ENCODE measurements around the gene SOAT1.

SOAT1 gene

DNA sequence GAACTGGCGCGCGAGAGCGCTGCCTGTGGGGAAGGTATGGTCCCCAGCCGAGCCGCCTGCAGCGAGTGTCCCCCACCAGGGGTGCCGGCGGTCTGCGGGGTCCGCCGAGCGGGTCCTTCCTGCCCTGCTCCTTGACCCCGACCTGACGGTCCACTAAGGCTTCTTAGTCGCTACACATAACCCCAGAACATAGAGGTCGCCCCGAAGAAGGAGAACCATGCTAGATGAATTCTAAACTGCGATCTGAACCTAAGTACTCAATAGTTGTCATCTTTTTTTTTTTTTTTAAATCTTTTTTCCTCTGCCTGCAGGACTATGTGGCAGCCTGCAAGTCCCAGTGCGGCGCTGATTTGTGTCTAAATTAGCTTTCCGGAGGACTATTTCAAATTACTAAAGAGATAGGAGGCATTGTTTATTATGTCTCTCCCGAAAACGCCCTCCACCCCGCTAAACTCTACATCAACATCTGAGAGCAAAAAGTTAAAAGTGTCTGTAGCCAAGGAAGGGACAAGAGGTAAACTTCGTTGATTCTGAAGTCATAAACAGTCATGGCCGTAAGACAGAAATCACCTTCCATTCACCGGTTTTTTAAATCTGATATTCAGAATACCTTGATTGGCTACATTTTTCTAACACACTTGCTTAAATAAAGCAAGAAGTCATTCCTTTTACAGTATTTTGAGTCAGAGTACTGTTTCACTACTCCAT is 72.7 kb downstream of the SOAT1 start (continued):
- TF ChIP-seq ZBTB20 (tag by site-specific recombination; IDR thresholded peaks at IDR 0.05), result peak; percentile 46; the same call in 1 of the 2 replicates
- TF ChIP-seq ZBTB48 (tag by site-specific recombination; IDR thresholded peaks at IDR 0.05), result no peak
- TF ChIP-seq CTCF (tag by site-specific recombination; IDR thresholded peaks at IDR 0.05), result peak; percentile 6; the same call in 1 of the 2 replicates
- TF ChIP-seq ZNF266 (tag by site-specific recombination; IDR thresholded peaks at IDR 0.05; ENCODE audit: low read depth), result no peak
- 0 out of 2 replicates have a peak, but pooled peaks have one; percentile 11 for TF ChIP-seq ZNF561 (tag by site-specific recombination; IDR thresholded peaks at IDR 0.05; ENCODE audit: borderline replicate concordance)
- TF ChIP-seq GLIS1 (tag by site-specific recombination; IDR thresholded peaks at IDR 0.05), result peak; percentile 41

GRCh38 chr1:179369751-179370341 is 76.2 kb downstream of the SOAT1 start:
- H3K27ac ChIP-seq (ENCODE audit: extremely low read depth, low read depth, low read length), result no peak overlapping the region
- no peaks in the 10 kb centered on the region for H3K9me3 ChIP-seq (ENCODE audit: control insufficient read depth, insufficient read depth, low read depth, low read length)
- CTCF ChIA-PET, result interaction anchor here (0.6 to 5.9 kb wide), 42 partner anchors 10 to 1711 kb away, joined by 3 to 37 read pairs (median 3); partner anchors contain the start of gene TOR3A
- H3K36me3 ChIP-seq (ENCODE audit: control insufficient read depth in 2 of 2, insufficient read depth in 1 of 2, low read length in 2 of 2), result no peaks in the 10 kb centered on the region
- POLR2A ChIA-PET, result no interaction called here
- H3K4me3 ChIP-seq (ENCODE audit: low read depth, low read length), result no peak overlapping the region
- TF ChIP-seq ZNF324 (tag by site-specific recombination; IDR thresholded peaks at IDR 0.05), result no peak
- 0 out of 2 replicates have a peak, but pooled peaks have one; percentile 40 for TF ChIP-seq ZNF660 (tag by site-specific recombination; IDR thresholded peaks at IDR 0.05)
- no peak for TF ChIP-seq ZNF549 (tag by site-specific recombination; IDR thresholded peaks at IDR 0.05)
- peak; percentile 91 for TF ChIP-seq ZNF654 (tag by site-specific recombination; IDR thresholded peaks at IDR 0.05; ENCODE audit: low read depth)
- 0 out of 2 replicates have a peak, but pooled peaks have one; percentile 37 for TF ChIP-seq ZNF558 (tag by site-specific recombination; IDR thresholded peaks at IDR 0.05)
- TF ChIP-seq ZNF623 (tag by site-specific recombination; IDR thresholded peaks at IDR 0.05), result 0 out of 2 replicates have a peak, but pooled peaks have one; percentile 5
- no peak for TF ChIP-seq ZNF148 (tag by site-specific recombination; IDR thresholded peaks at IDR 0.05; ENCODE audit: borderline replicate concordance)
- no peaks in the 10 kb centered on the region for H3K4me1 ChIP-seq (ENCODE audit: control insufficient read depth, insufficient read depth, low read length)

- ChIA-PET POLR2A (no interaction called here), CTCF (interaction anchor here (0.8 to 5.9 kb wide), 3 partner anchors 120 to 369 kb away, joined by 3 to 34 read pairs (median 6); no protein-coding TSS in a partner anchor)
- H3K27ac ChIP-seq (ENCODE audit: extremely low read depth, low read depth, low read length), result no peak overlapping the region
- no peak overlapping the region for H3K4me3 ChIP-seq (ENCODE audit: low read depth, low read length)
- H3K9me3 ChIP-seq (ENCODE audit: control insufficient read depth, insufficient read depth, low read depth, low read length), result no peaks in the 10 kb centered on the region
- no peaks in the 10 kb centered on the region for H3K4me1 ChIP-seq (ENCODE audit: control insufficient read depth, insufficient read depth, low read length)
- H3K36me3 ChIP-seq (ENCODE audit: control insufficient read depth in 2 of 2, insufficient read depth in 1 of 2, low read length in 2 of 2), result no peaks in the 10 kb centered on the region
- TF ChIP-seq ZSCAN23 (tag by site-specific recombination; IDR thresholded peaks at IDR 0.05), result no peak
- TF ChIP-seq PRDM6 (tag by site-specific recombination; IDR thresholded peaks at IDR 0.05), result no peak
- no peak for TF ChIP-seq SP7 (tag by site-specific recombination; IDR thresholded peaks at IDR 0.05)
- no peak for TF ChIP-seq SP2 (tag by site-specific recombination; IDR thresholded peaks at IDR 0.05)
- TF ChIP-seq, protein P1, sequence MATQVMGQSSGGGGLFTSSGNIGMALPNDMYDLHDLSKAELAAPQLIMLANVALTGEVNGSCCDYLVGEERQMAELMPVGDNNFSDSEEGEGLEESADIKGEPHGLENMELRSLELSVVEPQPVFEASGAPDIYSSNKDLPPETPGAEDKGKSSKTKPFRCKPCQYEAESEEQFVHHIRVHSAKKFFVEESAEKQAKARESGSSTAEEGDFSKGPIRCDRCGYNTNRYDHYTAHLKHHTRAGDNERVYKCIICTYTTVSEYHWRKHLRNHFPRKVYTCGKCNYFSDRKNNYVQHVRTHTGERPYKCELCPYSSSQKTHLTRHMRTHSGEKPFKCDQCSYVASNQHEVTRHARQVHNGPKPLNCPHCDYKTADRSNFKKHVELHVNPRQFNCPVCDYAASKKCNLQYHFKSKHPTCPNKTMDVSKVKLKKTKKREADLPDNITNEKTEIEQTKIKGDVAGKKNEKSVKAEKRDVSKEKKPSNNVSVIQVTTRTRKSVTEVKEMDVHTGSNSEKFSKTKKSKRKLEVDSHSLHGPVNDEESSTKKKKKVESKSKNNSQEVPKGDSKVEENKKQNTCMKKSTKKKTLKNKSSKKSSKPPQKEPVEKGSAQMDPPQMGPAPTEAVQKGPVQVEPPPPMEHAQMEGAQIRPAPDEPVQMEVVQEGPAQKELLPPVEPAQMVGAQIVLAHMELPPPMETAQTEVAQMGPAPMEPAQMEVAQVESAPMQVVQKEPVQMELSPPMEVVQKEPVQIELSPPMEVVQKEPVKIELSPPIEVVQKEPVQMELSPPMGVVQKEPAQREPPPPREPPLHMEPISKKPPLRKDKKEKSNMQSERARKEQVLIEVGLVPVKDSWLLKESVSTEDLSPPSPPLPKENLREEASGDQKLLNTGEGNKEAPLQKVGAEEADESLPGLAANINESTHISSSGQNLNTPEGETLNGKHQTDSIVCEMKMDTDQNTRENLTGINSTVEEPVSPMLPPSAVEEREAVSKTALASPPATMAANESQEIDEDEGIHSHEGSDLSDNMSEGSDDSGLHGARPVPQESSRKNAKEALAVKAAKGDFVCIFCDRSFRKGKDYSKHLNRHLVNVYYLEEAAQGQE (tag by site-specific recombination; IDR thresholded peaks at IDR 0.05), result no peak
- TF ChIP-seq, protein P2, sequence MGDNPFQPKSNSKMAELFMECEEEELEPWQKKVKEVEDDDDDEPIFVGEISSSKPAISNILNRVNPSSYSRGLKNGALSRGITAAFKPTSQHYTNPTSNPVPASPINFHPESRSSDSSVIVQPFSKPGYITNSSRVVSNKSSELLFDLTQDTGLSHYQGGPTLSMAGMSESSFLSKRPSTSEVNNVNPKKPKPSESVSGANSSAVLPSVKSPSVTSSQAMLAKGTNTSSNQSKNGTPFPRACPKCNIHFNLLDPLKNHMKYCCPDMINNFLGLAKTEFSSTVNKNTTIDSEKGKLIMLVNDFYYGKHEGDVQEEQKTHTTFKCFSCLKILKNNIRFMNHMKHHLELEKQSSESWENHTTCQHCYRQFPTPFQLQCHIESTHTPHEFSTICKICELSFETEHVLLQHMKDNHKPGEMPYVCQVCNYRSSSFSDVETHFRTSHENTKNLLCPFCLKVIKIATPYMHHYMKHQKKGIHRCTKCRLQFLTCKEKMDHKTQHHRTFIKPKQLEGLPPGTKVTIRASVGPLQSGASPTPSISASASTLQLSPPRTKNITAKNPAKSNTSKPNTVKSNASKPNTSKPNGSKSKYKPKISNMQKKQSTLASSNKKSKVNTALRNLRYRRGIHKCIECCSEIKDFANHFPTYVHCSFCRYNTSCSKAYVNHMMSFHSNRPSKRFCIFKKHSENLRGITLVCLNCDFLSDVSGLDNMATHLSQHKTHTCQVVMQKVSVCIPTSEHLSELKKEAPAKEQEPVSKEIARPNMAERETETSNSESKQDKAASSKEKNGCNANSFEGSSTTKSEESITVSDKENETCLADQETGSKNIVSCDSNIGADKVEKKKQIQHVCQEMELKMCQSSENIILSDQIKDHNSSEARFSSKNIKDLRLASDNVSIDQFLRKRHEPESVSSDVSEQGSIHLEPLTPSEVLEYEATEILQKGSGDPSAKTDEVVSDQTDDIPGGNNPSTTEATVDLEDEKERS (tag by site-specific recombination; IDR thresholded peaks at IDR 0.05), result no peak
Observed at GRCh38 chr1:179372160-179372559, 78.6 kb downstream of the SOAT1 start.

Data from HEK293 (cell line).